ENCODE measurements around the gene PLAU. TPM values are rescaled to one million over a fixed set of nuclear protein-coding genes. Genes with fewer than 3 reads are reported as not detected.

PLAU gene
- total and polyA plus RNA-seq, 2 of the 13 experiments (the other 11 are each of a cell fraction or from before 2014, with no cell fraction given) = 0.45 to 11.2 TPM

GRCh38 chr10:73906524-73907447 lies 4.1 kb upstream of the PLAU start:
- Histone ChIP-seq H3K27me3 (ENCODE audit: control insufficient read depth in 1 of 2, insufficient read depth in 2 of 2, low read length in 2 of 2) (peaks cover 4 to 5% of the 10 kb centered on the region in 2 experiments; a peak in 4 of 5 replicates), H3K9me3 (ENCODE audit: low read length) (no peaks in the 10 kb centered on the region), H3K4me3 (replicated peaks in 1 of 3; ENCODE audit: insufficient read depth in 1 of 3, low read depth in 2 of 3, low read length in 3 of 3) (peak overlapping the region in 1 of 3 experiments; percentile 22; a peak in 1 of 6 replicates), H3K79me2 (ENCODE audit: insufficient read depth, low read length) (no peaks in the 10 kb centered on the region), H3K9ac (ENCODE audit: insufficient read depth, low read depth, low read length) (peak overlapping the region; percentile 28; the same call in 1 of the 2 replicates), H4K20me1 (ENCODE audit: insufficient read depth, low read length) (no peaks in the 10 kb centered on the region), H3K27ac (ENCODE audit: extremely low read length, insufficient read depth, low read length) (no peak overlapping the region), H2AFZ (ENCODE audit: low read length) (no peak overlapping the region), H3K36me3 (replicated peaks in 1 of 2; ENCODE audit: control insufficient read depth in 1 of 2, insufficient read depth in 2 of 2, low read length in 2 of 2) (no peaks in the 10 kb centered on the region), H3K4me1 (ENCODE audit: insufficient read depth, low read length) (peaks cover 54% of the 10 kb centered on the region), H3K4me2 (ENCODE audit: low read depth, low read length) (peak overlapping the region; percentile 69)
- POLR2A ChIA-PET = interaction anchor here (0.9 to 1.2 kb wide), 2 partner anchors 13 to 15 kb away, joined by 3 read pairs; no protein-coding TSS in a partner anchor
- DNase-seq (ENCODE audit: low spot score) (peak; percentile 64), FAIRE-seq (no peak), ATAC-seq (peak; percentile 56)
- CTCF ChIA-PET (ENCODE audit: low intra/inter-chr PET ratio, low total read pairs) = no interaction called here
- intact Hi-C loops (cut with micrococcal nuclease; ENCODE audit: unreplicated experiment) (no loop called here), in situ Hi-C loops (cut with HindIII; ENCODE audit: extremely low pct_ligation_motif_present, low pct_unique_long_range_greater_than_20kb) (no loop called here)
- no TSS peak for BruUV-seq (replicated peaks)
- 13% methylated on average over 8 of the region's 8 CpGs for WGBS (ENCODE audit: low lambda C conversion rate)
- TF ChIP-seq DNMT1 (CRISPR knock-in tag; IDR thresholded peaks at IDR 0.05) (no peak), ZFP1 (CRISPR knock-in tag; IDR thresholded peaks at IDR 0.05) (peak; percentile 19; the same call in 1 of the 2 replicates), U2AF2 (IDR thresholded peaks at IDR 0.05; ENCODE audit: low read depth, low read length) (no peak), HMGXB4 (CRISPR knock-in tag; IDR thresholded peaks at IDR 0.05; ENCODE audit: borderline replicate concordance in 1 of 2, low read depth in 1 of 2) (no peak), CBX5 (CRISPR knock-in tag; IDR thresholded peaks at IDR 0.05; ENCODE audit: borderline replicate concordance) (no peak), FOXC1 (CRISPR knock-in tag; IDR thresholded peaks at IDR 0.05; ENCODE audit: borderline replicate concordance) (no peak), RXRA (CRISPR knock-in tag; IDR thresholded peaks at IDR 0.05) (0 out of 2 replicates have a peak, but pooled peaks have one; percentile 5), MAZ (IDR thresholded peaks at IDR 0.05; ENCODE audit: borderline replicate concordance, low read depth, low read length) (0 out of 2 replicates have a peak, but pooled peaks have one; percentile 21), MAZ (CRISPR knock-in tag; IDR thresholded peaks at IDR 0.05; ENCODE audit: low read depth) (no peak), POGZ (CRISPR knock-in tag; IDR thresholded peaks at IDR 0.05) (no peak), ZNF264 (CRISPR knock-in tag; IDR thresholded peaks at IDR 0.05) (no peak), ATAD3A (CRISPR knock-in tag; IDR thresholded peaks at IDR 0.05) (no peak), SMAD9 (CRISPR knock-in tag; IDR thresholded peaks at IDR 0.05) (no peak), ZNF768 (CRISPR knock-in tag; IDR thresholded peaks at IDR 0.05) (no peak), JUNB (CRISPR knock-in tag; IDR thresholded peaks at IDR 0.05; ENCODE audit: borderline replicate concordance) (peak; percentile 14; the same call in 1 of the 2 replicates), TBX2 (CRISPR knock-in tag; IDR thresholded peaks at IDR 0.05; ENCODE audit: borderline replicate concordance) (no peak), ZNF883 (CRISPR knock-in tag; IDR thresholded peaks at IDR 0.05; ENCODE audit: not compliant biosample characterization) (no peak), RBAK (CRISPR knock-in tag; IDR thresholded peaks at IDR 0.05) (no peak), MTA1 (CRISPR knock-in tag; IDR thresholded peaks at IDR 0.05; ENCODE audit: borderline replicate concordance) (no peak), ZFP36L1 (CRISPR knock-in tag; IDR thresholded peaks at IDR 0.05) (no peak), KLF12 (CRISPR knock-in tag; IDR thresholded peaks at IDR 0.05; ENCODE audit: borderline replicate concordance) (no peak), JUND (CRISPR knock-in tag; IDR thresholded peaks at IDR 0.05) (0 out of 2 replicates have a peak, but pooled peaks have one; percentile 38), NFIC (IDR thresholded peaks at IDR 0.05; ENCODE audit: low read length) (no peak)
